Neural cell (in vitro differentiated cells): Measurements from ENCODE around the gene CD300LF. TPM values are rescaled to one million over a fixed set of nuclear protein-coding genes. Genes with fewer than 3 reads are reported as not detected.

Experiments
- H2AFZ ChIP-seq: fragments of 200-600, 300-800 bp; sonication (generic), shearing (Covaris generic); 2 replicates; pipeline ENCODE4 v1.6.0; 2014; ENCODE audit warnings: low read depth, mild to moderate bottlenecking, antibody characterized with exemption, low read length, moderate library complexity
- H3F3A ChIP-seq: fragments of 200-600 bp; shearing (Covaris generic); 2 replicates; pipeline ENCODE4 v1.6.1; 2016; ENCODE audit warnings: mild to moderate bottlenecking, moderate library complexity, mixed read lengths, antibody characterized with exemption, low read length; ENCODE audit not compliant: insufficient read depth, poor library complexity, severe bottlenecking
- H3K27ac ChIP-seq: fragments of 200-600, 300-800 bp; sonication (generic), shearing (Covaris generic); 2 replicates; pipeline ENCODE4 v1.5.1; 2014; ENCODE audit warnings: mild to moderate bottlenecking, low read length, moderate library complexity
- H3K27me3 ChIP-seq: fragments of 300-800, 200-600 bp; sonication (generic), shearing (Covaris generic); 2 replicates; pipeline ENCODE4 v1.6.0; 2014; ENCODE audit warnings: mild to moderate bottlenecking, low read depth, low read length, moderate library complexity; ENCODE audit not compliant: insufficient read depth
- H3K36me3 ChIP-seq: fragments of 300-800, 200-600 bp; sonication (generic), shearing (Covaris generic); 2 replicates; pipeline ENCODE4 v1.5.1; 2014; ENCODE audit warnings: mild to moderate bottlenecking, antibody characterized with exemption, low read length, moderate library complexity; ENCODE audit not compliant: insufficient read depth
- H3K4me2 ChIP-seq: fragments of 300-800, 200-600 bp; sonication (generic), shearing (Covaris generic); 2 replicates; pipeline ENCODE4 v1.6.0; 2014; ENCODE audit warnings: mild to moderate bottlenecking, low read length
- H3K4me3 ChIP-seq: fragments of 300-800, 200-600 bp; sonication (generic), shearing (Covaris generic); 2 replicates; pipeline ENCODE4 v1.5.1; 2014; ENCODE audit warnings: mild to moderate bottlenecking, low read length, moderate library complexity
- H3K79me2 ChIP-seq: fragments of 200-600 bp; shearing (Covaris generic); replicated peaks from 2 replicates; pipeline ENCODE4 v1.6.0; 2014; ENCODE audit warnings: mild to moderate bottlenecking, low read length, moderate library complexity; ENCODE audit not compliant: insufficient read depth
- H3K9ac ChIP-seq: fragments of 300-800, 200-600 bp; sonication (generic), shearing (Covaris generic); 2 replicates; pipeline ENCODE4 v1.6.1; 2016; ENCODE audit warnings: mild to moderate bottlenecking, low read length, mixed read lengths
- H3K9me2 ChIP-seq: fragments of 200-600 bp; shearing (Covaris generic); 2 replicates; pipeline ENCODE4 v1.6.1; 2016; ENCODE audit warnings: mild to moderate bottlenecking, low read length, mixed read lengths; ENCODE audit not compliant: insufficient read depth
- H3K9me3 ChIP-seq: fragments of 200-600, 300-800 bp; sonication (generic), shearing (Covaris generic); 2 replicates; pipeline ENCODE4 v1.6.1; 2016; ENCODE audit warnings: mild to moderate bottlenecking, mixed run types, low read length, moderate library complexity, mixed read lengths
- H4K20me1 ChIP-seq: fragments of 200-600 bp; shearing (Covaris generic); 2 replicates; pipeline ENCODE4 v1.6.1; 2016; ENCODE audit warnings: mild to moderate bottlenecking, mixed run types; ENCODE audit not compliant: insufficient read depth
- EP300 ChIP-seq: fragments of 450-650 bp; conservative IDR thresholded peaks from 2 replicates; pipeline ENCODE4 v1.6.1; 2014; ENCODE audit warnings: antibody characterized with exemption, mild to moderate bottlenecking, moderate library complexity; ENCODE audit not compliant: poor library complexity, severe bottlenecking
- EZH2 ChIP-seq: fragments of 200-600, 300-800 bp; shearing (Covaris generic), sonication (generic); IDR thresholded peaks from 2 replicates; pipeline ENCODE4 v1.6.1; 2014; ENCODE audit warnings: antibody characterized with exemption, low read length, borderline replicate concordance, mild to moderate bottlenecking; ENCODE audit not compliant: insufficient read depth, poor library complexity, severe bottlenecking
- MXI1 ChIP-seq: fragments of 450-650 bp; conservative IDR thresholded peaks from 2 replicates; pipeline ENCODE4 v1.6.1; 2014; ENCODE audit warnings: antibody characterized with exemption, mild to moderate bottlenecking; ENCODE audit not compliant: poor library complexity, severe bottlenecking
- POLR2AphosphoS5 ChIP-seq: IDR thresholded peaks from 2 replicates; pipeline ENCODE4 v1.6.1; 2012
- RAD21 ChIP-seq: fragments of 450-650 bp; conservative IDR thresholded peaks from 2 replicates; pipeline ENCODE4 v1.6.1; 2014; ENCODE audit warnings: antibody characterized with exemption, mild to moderate bottlenecking, moderate library complexity
- REST ChIP-seq: IDR thresholded peaks from 2 replicates; pipeline ENCODE4 v1.6.1; 2012; ENCODE audit warnings: borderline replicate concordance
- SMC3 ChIP-seq: fragments of 450-650 bp; conservative IDR thresholded peaks from 2 replicates; pipeline ENCODE4 v1.6.1; 2014; ENCODE audit warnings: antibody characterized with exemption, mild to moderate bottlenecking, moderate library complexity; ENCODE audit not compliant: poor library complexity
- TAF1 ChIP-seq: IDR thresholded peaks from 2 replicates; pipeline ENCODE4 v1.6.1; 2012; ENCODE audit warnings: low read depth
- polyA plus RNA-seq: library from polyadenylated mRNA; depleted of rRNA; stranded (reverse); fragments of >200 nt; gene quantifications from 2 replicates; pipeline ENCODE4 v1.2.3, GENCODE V29; 2014
- TF ChIP-seq, protein P1 (sequence below): fragments of 450-650 bp; IDR thresholded peaks from 2 replicates; pipeline ENCODE4 v1.5.1; 2014; ENCODE audit warnings: antibody characterized with exemption, mild to moderate bottlenecking, moderate library complexity; ENCODE audit not compliant: poor library complexity, severe bottlenecking

CD300LF gene
- polyA plus RNA-seq, 1 donor from 2014 or later: not detected

DNA sequence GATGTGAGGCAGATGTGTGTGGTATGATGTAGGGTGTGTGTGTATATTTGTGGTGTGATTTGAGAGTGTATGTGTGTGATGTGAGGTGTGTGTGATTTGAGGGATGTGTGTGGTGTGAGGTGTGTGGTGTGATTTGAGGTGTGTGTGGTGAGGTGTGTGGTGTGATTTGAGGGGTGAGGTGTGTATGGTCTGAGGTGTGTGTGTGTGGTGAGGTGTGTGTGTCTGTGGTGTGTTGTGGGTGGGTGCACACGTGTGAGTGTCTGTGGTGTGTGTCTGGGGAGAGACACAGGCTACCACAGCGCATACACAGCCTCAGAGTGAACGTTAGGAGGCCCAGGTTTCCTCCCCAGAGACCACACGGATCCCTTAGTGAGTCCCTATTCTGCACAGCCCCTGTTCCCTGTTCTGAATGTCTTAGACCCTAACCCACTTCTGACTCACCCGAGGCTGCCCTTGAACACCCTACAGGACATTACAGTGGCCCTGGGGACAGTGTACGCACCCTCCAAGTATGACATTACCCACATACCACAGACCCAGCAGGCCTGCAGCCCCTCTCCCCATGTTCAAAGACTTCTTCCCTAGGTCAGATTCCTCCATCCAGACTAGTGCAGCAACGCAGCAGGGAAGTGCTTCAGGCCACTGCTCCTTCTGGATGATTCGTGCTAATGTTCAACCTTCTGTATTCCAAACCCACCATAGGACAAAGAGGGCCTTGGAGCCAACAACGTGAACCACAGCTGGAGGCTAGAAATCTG is 20.8 kb upstream of the CD300LF start:
- Histone ChIP-seq H3K4me3 (no peak overlapping the region), H3K27me3 (peaks cover 53% of the 10 kb centered on the region), H3K27ac (no peak overlapping the region), H3K9me2 (no peaks in the 10 kb centered on the region), H3K79me2 (no peaks in the 10 kb centered on the region), H3K9me3 (peaks cover 5% of the 10 kb centered on the region), H3K9ac (no peak overlapping the region), H3K4me2 (no peak overlapping the region), H4K20me1 (no peaks in the 10 kb centered on the region), H3F3A (no peaks in the 10 kb centered on the region), H3K36me3 (no peaks in the 10 kb centered on the region), H2AFZ (no peak overlapping the region)
- TF ChIP-seq RAD21: no peak
- no peak for TF ChIP-seq EP300
- TF ChIP-seq REST: no peak
- TF ChIP-seq TAF1: no peak
- no peak for TF ChIP-seq SMC3
- TF ChIP-seq EZH2: no peak
- no peak for TF ChIP-seq MXI1
- TF ChIP-seq, protein P1, sequence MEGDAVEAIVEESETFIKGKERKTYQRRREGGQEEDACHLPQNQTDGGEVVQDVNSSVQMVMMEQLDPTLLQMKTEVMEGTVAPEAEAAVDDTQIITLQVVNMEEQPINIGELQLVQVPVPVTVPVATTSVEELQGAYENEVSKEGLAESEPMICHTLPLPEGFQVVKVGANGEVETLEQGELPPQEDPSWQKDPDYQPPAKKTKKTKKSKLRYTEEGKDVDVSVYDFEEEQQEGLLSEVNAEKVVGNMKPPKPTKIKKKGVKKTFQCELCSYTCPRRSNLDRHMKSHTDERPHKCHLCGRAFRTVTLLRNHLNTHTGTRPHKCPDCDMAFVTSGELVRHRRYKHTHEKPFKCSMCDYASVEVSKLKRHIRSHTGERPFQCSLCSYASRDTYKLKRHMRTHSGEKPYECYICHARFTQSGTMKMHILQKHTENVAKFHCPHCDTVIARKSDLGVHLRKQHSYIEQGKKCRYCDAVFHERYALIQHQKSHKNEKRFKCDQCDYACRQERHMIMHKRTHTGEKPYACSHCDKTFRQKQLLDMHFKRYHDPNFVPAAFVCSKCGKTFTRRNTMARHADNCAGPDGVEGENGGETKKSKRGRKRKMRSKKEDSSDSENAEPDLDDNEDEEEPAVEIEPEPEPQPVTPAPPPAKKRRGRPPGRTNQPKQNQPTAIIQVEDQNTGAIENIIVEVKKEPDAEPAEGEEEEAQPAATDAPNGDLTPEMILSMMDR: no peak
- no peak for TF ChIP-seq POLR2AphosphoS5

GRCh38 chr17:74732042-74732867 is 19.5 kb upstream of the CD300LF start:
- Histone ChIP-seq H3K4me3 (no peak overlapping the region), H3F3A (no peaks in the 10 kb centered on the region), H2AFZ (no peak overlapping the region), H3K9me3 (peaks cover 5% of the 10 kb centered on the region), H3K79me2 (no peaks in the 10 kb centered on the region), H3K27ac (no peak overlapping the region), H3K4me2 (no peak overlapping the region), H3K9me2 (no peaks in the 10 kb centered on the region), H3K36me3 (no peaks in the 10 kb centered on the region), H3K9ac (no peak overlapping the region), H3K27me3 (peaks cover 40% of the 10 kb centered on the region), H4K20me1 (no peaks in the 10 kb centered on the region)
- TF ChIP-seq, protein P1: no peak
- no peak for TF ChIP-seq EZH2
- no peak for TF ChIP-seq MXI1
- TF ChIP-seq TAF1: no peak
- TF ChIP-seq SMC3: no peak
- no peak for TF ChIP-seq POLR2AphosphoS5
- TF ChIP-seq EP300: no peak
- no peak for TF ChIP-seq RAD21
- no peak for TF ChIP-seq REST
